ENCODE measurements around the gene CCDC15.
A peak's percentile ranks its signal among the peaks of the same experiment; 100 is the strongest.

Gene CCDC15

GRCh38 chr11:125057693-125058016, 103.7 kb downstream of the CCDC15 start:
- no peak overlapping the region for H3K4me3 ChIP-seq (ENCODE audit: low read length)
- TF ChIP-seq CTCF (conservative IDR thresholded peaks at IDR 0.05; ENCODE audit: low read length) = no peak
- DNase-seq (ENCODE audit: low read depth) = no peak

- H3K4me3 ChIP-seq (ENCODE audit: low read length) = no peak overlapping the region
- no peak for DNase-seq (ENCODE audit: low read depth)
- no peak for TF ChIP-seq CTCF (conservative IDR thresholded peaks at IDR 0.05; ENCODE audit: low read length)
Observed at GRCh38 chr11:125061281-125061680, 107.3 kb downstream of the CCDC15 start.

- no peak for TF ChIP-seq CTCF (conservative IDR thresholded peaks at IDR 0.05; ENCODE audit: low read length)
- DNase-seq (ENCODE audit: low read depth) = no peak
- H3K4me3 ChIP-seq (ENCODE audit: low read length) = peak overlapping the region; percentile 75
Observed at GRCh38 chr11:125062218-125062930, 108.4 kb downstream of the CCDC15 start.

- TF ChIP-seq CTCF (conservative IDR thresholded peaks at IDR 0.05; ENCODE audit: low read length) = no peak
- H3K4me3 ChIP-seq (ENCODE audit: low read length) = peak within 1 kb of the TSS; percentile 75
- DNase-seq (ENCODE audit: low read depth) = peak; percentile 53
Observed at GRCh38 chr11:125062931-125063428, 109.0 kb downstream of the CCDC15 start, which contains the start of gene SLC37A2. Gene SLC37A2 (plus strand): TSS chr11:125063305. CDS start chr11:125063368, 63 bp downstream.

- no peak for TF ChIP-seq CTCF (conservative IDR thresholded peaks at IDR 0.05; ENCODE audit: low read length)
- H3K4me3 ChIP-seq (ENCODE audit: low read length) = peak overlapping the region; percentile 75
- DNase-seq (ENCODE audit: low read depth) = no peak
Observed at GRCh38 chr11:125063429-125064043, 109.5 kb downstream of the CCDC15 start.

GRCh38 chr11:125064070-125064469, 110.1 kb downstream of the CCDC15 start:
- no peak for TF ChIP-seq CTCF (conservative IDR thresholded peaks at IDR 0.05; ENCODE audit: low read length)
- H3K4me3 ChIP-seq (ENCODE audit: low read length) = peak overlapping the region; percentile 75
- DNase-seq (ENCODE audit: low read depth) = no peak

- no peak for DNase-seq (ENCODE audit: low read depth)
- H3K4me3 ChIP-seq (ENCODE audit: low read length) = no peak overlapping the region
- no peak for TF ChIP-seq CTCF (conservative IDR thresholded peaks at IDR 0.05; ENCODE audit: low read length)
Observed at GRCh38 chr11:125068368-125068767, 114.4 kb downstream of the CCDC15 start.

Data from AG10803 (cell line).